GM13977 (cell line): ENCODE measurements around the gene LRRFIP2.
"Not testable (repeated sequence)": the region's sequence is repeated elsewhere in the genome, so short reads cannot be mapped to it uniquely, and the experiment has no call there.

Source experiments
- DNase-seq: peaks from one replicate; pipeline ENCODE4 v3.0.0; 2012; ENCODE audit warnings: low spot score
- CTCF ChIP-seq: IDR thresholded peaks from 2 replicates; pipeline ENCODE4 v1.5.1; 2012; ENCODE audit warnings: mild to moderate bottlenecking, control low read depth; ENCODE audit not compliant: insufficient read depth; ENCODE audit errors: extremely low read depth, missing control alignments
- in situ Hi-C: fragments of 300-500 bp; cut with MboI; formaldehyde crosslinking; loops from one replicate; pipeline ENCODE4 v1.12.0; 2022; ENCODE audit warnings: low sequenced_read_pairs, low pct_unique_long_range_greater_than_20kb, mixed read lengths, inconsistent platforms; ENCODE audit not compliant: unreplicated experiment

Gene LRRFIP2

GRCh38 chr3:37064747-37065146 lies 109.6 kb downstream of the LRRFIP2 start:
- in situ Hi-C loops: no loop called here
- no peak for DNase-seq
- no peak for TF ChIP-seq CTCF

GRCh38 chr3:37058117-37058516 lies 116.3 kb downstream of the LRRFIP2 start:
- no peak for TF ChIP-seq CTCF
- DNase-seq: no peak
- in situ Hi-C loops: no loop called here

GRCh38 chr3:37056826-37057225 lies 117.6 kb downstream of the LRRFIP2 start:
- no peak for DNase-seq
- in situ Hi-C loops: no loop called here
- TF ChIP-seq CTCF: no peak

GRCh38 chr3:37055077-37055476 lies 119.3 kb downstream of the LRRFIP2 start:
- DNase-seq, in situ Hi-C loops: not testable (repeated sequence)

GRCh38 chr3:37054370-37054769 lies 120.0 kb downstream of the LRRFIP2 start:
- DNase-seq: peak; percentile 56
- in situ Hi-C loops: no loop called here
- TF ChIP-seq CTCF: no peak

GRCh38 chr3:37053753-37054152 lies 120.6 kb downstream of the LRRFIP2 start:
- TF ChIP-seq CTCF: no peak
- DNase-seq: no peak
- in situ Hi-C loops: no loop called here

GRCh38 chr3:37053337-37053736 lies 121.0 kb downstream of the LRRFIP2 start:
- no peak for DNase-seq
- in situ Hi-C loops: no loop called here
- no peak for TF ChIP-seq CTCF

- in situ Hi-C loops: no loop called here
- DNase-seq: no peak
Observed at GRCh38 chr3:37052860-37053259, 121.5 kb downstream of the LRRFIP2 start.

More at GRCh38 chr3:37052860-37053259, 121.5 kb downstream of the LRRFIP2 start:
- no peak for TF ChIP-seq CTCF
